GM12873 (cell line): Measurements from ENCODE around the gene IFITM10.

Source experiments
- TF ChIP-seq, protein P1 (sequence below): IDR thresholded peaks from 2 replicates; pipeline ENCODE4 v1.5.1; 2012; ENCODE audit warnings: low read depth, mild to moderate bottlenecking, moderate library complexity, low read length, control low read depth; ENCODE audit not compliant: insufficient read depth; ENCODE audit errors: missing control alignments

Gene IFITM10

DNA sequence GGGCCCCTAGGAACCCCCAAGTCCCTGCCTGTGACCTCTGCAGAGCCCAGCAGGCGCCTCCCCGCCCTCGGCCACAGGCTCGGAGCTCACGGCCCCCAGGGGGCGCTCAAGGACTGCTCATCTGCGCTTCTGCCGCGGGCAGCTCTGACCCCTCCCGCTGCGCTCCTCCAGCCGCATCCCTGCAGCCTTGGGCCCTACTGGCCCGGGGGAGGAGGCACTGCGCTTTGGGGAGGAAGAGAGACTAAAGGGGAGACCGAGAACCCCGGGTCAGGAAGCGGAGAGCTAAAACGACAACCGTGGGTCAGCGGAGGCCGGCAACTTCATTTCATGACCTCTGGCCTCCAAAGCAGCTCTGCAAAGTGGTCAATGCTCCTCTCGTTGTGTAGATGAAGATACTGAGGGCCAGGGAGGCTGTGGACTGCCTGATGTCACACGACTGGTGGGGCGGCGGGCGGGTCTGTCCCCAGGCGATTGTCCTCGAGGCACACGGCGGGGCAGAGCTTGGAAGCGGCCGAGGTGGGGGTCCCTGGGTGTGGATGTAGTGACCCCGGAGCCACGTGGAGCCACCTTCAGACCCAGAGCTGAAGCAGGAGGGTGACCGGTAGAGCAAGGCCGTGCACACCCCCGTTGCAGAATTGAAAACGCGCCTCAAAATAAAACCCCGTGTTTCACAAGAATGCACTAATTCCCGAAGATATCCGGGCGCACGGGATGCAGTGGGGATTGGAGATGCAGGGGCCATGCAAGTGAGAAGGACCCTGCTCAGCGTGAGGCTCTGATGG lies 56.1 kb downstream of the IFITM10 start:
- TF ChIP-seq, protein P1, sequence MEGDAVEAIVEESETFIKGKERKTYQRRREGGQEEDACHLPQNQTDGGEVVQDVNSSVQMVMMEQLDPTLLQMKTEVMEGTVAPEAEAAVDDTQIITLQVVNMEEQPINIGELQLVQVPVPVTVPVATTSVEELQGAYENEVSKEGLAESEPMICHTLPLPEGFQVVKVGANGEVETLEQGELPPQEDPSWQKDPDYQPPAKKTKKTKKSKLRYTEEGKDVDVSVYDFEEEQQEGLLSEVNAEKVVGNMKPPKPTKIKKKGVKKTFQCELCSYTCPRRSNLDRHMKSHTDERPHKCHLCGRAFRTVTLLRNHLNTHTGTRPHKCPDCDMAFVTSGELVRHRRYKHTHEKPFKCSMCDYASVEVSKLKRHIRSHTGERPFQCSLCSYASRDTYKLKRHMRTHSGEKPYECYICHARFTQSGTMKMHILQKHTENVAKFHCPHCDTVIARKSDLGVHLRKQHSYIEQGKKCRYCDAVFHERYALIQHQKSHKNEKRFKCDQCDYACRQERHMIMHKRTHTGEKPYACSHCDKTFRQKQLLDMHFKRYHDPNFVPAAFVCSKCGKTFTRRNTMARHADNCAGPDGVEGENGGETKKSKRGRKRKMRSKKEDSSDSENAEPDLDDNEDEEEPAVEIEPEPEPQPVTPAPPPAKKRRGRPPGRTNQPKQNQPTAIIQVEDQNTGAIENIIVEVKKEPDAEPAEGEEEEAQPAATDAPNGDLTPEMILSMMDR, result peak; percentile 89

DNA sequence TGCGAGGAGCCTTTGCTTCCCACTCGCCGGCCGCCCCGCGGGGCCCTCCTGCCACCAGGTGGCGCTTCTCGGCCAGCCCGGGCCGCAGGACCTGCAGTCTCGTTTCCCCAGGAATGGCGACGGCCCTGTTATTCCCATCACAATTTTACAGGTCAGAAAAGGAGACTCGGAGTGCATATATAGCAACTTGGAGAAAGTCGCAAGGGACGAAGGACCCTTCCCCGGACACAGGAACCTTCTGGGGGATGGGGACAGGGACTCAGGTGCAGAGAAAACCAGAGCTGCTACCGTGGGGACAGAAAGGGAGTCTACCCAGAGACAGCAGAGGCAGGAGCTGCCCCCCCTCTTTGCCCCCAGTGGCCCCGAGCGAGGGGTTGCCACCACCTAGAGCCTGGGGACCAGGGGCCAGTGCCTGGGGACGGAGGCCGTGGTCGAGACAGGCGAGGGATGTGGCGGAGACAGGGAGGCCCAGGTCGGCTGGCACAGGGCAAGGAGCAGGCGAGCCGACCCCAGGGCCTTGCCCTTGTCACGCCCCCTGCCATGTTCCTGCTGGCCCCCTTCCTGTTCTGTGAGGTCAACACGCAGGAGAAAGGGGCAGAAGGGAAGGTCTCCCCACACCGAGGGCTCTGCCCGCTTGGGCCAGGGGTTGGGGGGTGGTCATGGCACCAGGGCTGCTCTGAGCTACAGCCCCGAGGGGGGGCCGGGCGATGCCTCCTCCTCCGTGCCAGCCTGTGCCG lies 56.9 kb downstream of the IFITM10 start:
- TF ChIP-seq, protein P1, result peak; percentile 91

DNA sequence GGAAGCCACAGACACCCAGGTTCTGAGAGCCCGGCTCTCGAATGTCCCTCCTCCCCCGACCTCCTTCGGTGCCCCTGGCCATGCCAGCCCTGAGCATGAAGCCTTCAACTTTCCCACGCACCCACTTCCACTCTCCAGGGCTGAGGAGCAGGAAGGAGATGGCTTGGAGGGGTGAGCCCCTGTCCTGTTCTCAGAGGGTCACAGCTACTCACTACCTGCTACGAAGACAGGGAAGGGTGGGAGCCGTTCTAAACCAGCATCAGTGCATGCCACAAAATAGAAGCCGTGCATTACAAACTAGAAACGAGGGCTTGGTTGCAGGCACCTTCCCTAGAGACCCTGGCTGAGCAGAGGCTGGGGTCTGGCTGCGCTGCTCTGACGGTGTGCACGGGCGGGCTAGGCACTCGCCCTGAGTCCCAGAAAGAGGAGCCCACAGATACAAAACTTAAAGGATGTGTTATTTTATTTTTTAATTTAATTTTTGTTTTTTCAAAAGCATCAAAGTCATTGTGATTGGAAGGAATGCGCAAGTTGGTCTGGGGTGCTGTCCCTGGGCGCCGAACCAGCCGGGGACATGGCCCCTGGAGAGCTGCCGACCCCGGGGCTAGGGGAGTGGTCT lies 57.6 kb downstream of the IFITM10 start:
- TF ChIP-seq, protein P1, result no peak

DNA sequence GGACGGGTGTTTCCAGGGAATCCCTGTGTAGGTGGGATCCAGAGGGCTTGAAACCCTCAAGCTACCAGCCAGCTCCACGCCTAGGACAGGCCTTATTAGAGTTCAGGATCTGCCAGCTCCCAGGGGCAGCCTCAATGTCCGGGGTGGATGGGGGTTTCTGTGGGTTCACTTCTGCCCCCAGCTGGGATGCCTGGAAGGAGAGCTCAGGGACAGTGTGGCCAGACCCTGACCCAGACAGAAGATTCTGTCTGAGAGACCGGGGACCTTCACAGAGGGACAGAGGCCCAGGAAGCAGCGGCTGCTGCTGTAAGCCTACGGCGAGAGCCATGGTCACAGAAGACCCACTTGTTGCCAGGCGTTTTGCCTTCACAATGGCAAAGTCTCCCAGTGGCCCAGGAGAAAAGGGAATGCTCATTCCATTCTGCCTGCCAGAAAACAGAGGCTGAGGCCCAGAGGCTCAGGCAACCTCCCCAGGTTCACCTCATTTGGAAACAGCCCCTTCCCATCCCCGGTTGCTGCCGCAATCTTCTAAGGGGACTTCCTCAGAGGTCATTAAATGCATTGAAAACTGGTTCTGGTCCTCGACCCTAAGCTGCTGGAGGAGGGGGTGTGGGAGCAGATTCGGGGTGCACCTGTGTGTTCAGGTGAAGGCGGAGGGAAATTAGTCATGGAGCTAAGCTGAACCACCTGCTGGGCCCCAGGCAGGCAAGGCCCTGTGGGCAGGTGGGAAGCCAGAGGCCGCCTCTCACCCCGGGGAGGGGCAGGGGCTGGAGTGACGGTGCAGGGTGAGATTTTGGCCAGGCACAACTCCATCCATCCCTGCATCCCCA lies 58.3 kb downstream of the IFITM10 start:
- TF ChIP-seq, protein P1, result no peak

DNA sequence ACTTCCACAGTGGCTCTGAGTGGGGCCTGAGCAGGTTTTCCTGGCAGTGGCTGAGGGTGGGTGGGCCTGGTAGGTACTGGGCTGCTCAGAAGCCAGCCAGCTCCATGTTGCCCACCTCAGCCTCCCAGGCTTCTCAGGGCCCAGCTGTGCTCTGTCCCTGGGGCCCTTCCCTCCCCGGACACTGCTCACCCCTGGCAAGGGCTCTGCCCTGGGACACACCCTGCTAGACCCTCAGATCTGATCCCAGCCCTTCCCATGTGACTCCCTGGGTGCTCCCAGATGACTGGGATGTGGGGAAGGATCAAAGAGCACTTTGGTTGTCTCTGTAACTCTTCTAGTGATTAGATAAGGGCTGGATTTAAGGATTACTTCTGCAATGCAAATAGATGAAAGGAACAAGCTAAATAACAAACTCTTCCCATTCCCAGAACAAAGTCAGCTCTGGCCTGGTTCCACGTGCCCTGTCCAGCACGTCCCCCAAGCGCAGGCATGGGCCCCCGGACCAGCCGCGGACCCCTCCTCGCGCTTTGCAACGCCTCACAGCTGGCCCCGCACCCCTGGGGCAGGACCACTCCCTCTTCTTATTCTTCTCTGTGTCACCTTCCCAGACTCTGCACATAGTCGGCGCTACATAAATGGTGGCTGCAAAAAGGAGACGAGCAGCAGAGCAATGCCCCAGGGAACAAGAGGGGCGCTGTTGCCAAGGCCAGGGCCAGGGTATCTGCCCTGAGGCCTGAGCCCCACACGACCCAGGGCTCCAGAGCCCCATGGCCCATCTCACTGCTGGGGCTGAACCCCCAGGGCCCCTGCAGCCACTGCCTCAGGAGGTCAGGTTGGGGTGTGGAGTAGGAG lies 59.1 kb downstream of the IFITM10 start:
- TF ChIP-seq, protein P1, result no peak

DNA sequence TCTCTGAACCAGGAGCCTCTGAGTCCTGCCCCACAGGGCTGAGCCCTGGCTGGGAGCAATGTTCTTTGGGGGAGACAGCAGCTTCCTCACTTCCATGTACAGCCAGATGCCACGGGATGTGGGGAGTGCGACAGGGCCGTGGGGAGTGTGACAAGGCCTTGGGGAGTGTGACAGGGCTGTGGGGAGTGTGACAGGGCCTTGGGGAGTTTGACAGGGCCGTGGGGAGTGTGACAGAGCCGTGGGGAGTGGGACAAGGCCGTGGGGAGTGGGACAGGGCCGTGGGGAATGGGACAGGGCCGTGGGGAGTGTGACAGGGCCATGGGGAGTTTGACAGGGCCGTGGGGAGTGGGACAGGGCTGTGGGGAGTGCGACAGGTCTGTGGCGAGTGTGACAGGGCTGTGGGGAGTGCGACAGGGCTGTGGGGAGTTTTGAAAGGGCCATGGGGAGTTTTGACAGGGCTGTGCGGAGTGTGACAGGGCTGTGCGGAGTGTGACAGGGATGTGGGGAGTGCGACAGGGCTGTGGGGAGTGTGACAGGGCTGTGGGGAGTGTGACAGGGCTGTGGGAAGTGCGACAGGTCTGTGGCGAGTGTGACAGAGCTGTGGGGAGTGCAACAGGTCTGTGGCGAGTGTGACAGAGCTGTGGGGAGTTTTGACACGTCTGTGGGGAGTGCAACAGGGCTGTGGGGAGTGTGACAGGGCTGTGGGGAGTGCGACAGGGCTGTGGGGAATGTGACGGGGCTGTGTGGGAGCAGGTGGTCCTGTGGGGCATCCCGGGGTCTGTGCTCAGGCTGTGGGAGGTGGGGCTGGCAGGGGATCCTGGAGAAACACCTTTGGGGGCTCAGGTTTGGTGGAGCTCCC lies 60.0 kb downstream of the IFITM10 start:
- TF ChIP-seq, protein P1, result no peak
